Small intestine (tissue), 7 donors: ENCODE results near the gene ATG16L1. TPM values are rescaled to one million over a fixed set of nuclear protein-coding genes. Genes with fewer than 3 reads are reported as not detected.
A peak's percentile ranks its signal among the peaks of the same experiment; 100 is the strongest.

Source experiments
- DNase-seq, 2 donors: peaks; one replicate each; pipeline versions ENCODE4 v3.0.0 to v3.0.0-alpha.2; 2013
- FAIRE-seq: peaks from 2 replicates; lab custom pipeline; 2012; peaks lifted over from hg19 to GRCh38; lab: Jason Lieb, UNC
- H3K27ac ChIP-seq, 3 donors: one replicate each; pipeline ENCODE4 v1.5.1; 2013; ENCODE audit warnings: low read length in 2 of 3, mild to moderate bottlenecking in 2 of 3, control low read depth in 1 of 3, inconsistent platforms in 1 of 3, low read depth in 1 of 3, moderate library complexity in 1 of 3
- H3K27me3 ChIP-seq, 3 donors: one replicate each; pipeline ENCODE4 v1.6.1; 2013; ENCODE audit warnings: low read length in 3 of 3, inconsistent platforms in 1 of 3; ENCODE audit not compliant: control insufficient read depth in 3 of 3, insufficient read depth in 3 of 3
- H3K36me3 ChIP-seq, 3 donors: one replicate each; pipeline ENCODE4 v1.6.1; 2013; ENCODE audit warnings: low read length in 3 of 3, inconsistent platforms in 1 of 3, low read depth in 1 of 3, mild to moderate bottlenecking in 1 of 3, moderate library complexity in 1 of 3; ENCODE audit not compliant: control insufficient read depth in 3 of 3, insufficient read depth in 2 of 3
- H3K4me1 ChIP-seq, 3 donors: one replicate each; pipeline ENCODE4 v1.6.1; 2013; ENCODE audit warnings: low read length in 2 of 3, inconsistent platforms in 1 of 3, low read depth in 1 of 3, mild to moderate bottlenecking in 1 of 3, moderate library complexity in 1 of 3; ENCODE audit not compliant: control insufficient read depth in 3 of 3, insufficient read depth in 2 of 3
- H3K4me3 ChIP-seq, 3 donors: one replicate each; pipeline ENCODE4 v1.5.1; 2013; ENCODE audit warnings: low read length in 3 of 3, control low read depth in 1 of 3, inconsistent platforms in 1 of 3, low read depth in 1 of 3, mild to moderate bottlenecking in 1 of 3, moderate library complexity in 1 of 3
- H3K9me3 ChIP-seq, 2 donors: one replicate each; pipeline ENCODE4 v1.6.1; 2013; ENCODE audit warnings: low read depth in 1 of 2, low read length in 1 of 2; ENCODE audit not compliant: control insufficient read depth in 2 of 2, insufficient read depth in 1 of 2
- WGBS, 3 donors: extraction: QIAGEN DNeasy Blood & Tissue Kit; methylation state at CpG; one replicate each; pipeline ENCODE4 v1.1.7; 2013; 5-methylcytosine and 5-hydroxymethylcytosine counted together
- polyA plus RNA-seq, 4 donors: library from polyadenylated mRNA; stranded (reverse) in 3 of 4; unstranded in 1 of 4; fragments of 200-250 nt in 3 of 4; fragments of 120-200 nt in 1 of 4; gene quantifications; one replicate each; pipeline versions ENCODE4 v1.2.1 to v1.2.3, GENCODE V29; 2013
- donor health status: healthy with polysubstance abuse.
- donor health status: control.
- donor health status: control.
- donor health status: Bipolar disorder and iron deficiency.
- donor health status: healthy.

ATG16L1 gene
- polyA plus RNA-seq, 4 donors = 14.6 to 21.4 (median 17.5) TPM

DNA sequence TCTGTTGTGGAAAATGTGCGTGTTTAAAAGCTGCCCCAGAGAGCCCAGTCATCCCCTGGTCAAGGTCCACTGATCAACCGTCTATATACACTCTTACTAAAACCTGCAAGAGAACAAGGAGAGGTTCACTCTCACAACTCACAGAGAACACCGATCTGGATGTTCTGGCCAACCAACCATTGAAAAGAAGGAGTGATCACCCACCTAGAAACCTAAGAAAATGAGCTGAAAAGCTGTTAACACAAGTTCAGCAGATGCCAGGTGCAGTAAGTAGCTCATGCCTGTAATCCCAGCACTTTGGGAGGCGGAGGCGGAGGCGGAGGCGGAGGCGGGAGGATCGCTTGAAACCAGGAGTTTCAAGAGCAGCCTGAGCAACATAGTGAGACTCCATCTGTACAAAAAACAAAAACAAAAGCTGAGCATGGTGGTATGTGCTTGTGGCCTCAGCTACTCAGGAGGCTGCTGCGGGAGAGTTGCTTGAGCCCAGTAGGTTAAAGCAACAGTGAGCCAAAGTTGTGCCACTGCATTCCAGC lies 14.5 kb downstream of the ATG16L1 start:
- Histone ChIP-seq H3K4me1 (no peaks in the 10 kb centered on the region), H3K9me3 (no peaks in the 10 kb centered on the region), H3K4me3 (no peak overlapping the region), H3K36me3 (peaks cover 27 to 56% (median 37%) of the 10 kb centered on the region in 3 donors), H3K27ac (no peak overlapping the region), H3K27me3 (no peaks in the 10 kb centered on the region)
- 86 to 92% (median 90%) methylated on average over 10 of the region's 10 CpGs for WGBS, 3 donors
- FAIRE-seq (no peak), DNase-seq (no peak)

DNA sequence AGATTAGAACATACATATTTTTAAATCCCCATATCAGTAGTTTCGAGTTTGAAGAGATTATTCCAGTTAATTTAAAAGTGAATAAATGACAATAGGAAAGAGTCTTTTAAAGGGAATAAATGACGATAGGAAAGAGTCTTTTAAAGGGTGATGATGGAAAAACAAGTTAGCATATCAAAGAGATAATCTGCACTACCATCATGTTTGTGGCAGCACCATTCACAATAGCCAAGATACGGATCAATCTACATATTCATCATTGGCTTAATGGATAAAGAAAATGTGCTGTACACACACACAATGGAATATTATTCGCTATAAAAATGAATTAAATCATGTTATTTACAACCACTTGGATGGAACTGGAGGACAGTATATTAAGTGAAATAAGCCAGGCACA lies 15.0 kb downstream of the ATG16L1 start:
- H3K4me3 ChIP-seq = no peak overlapping the region
- peaks cover 26 to 61% (median 38%) of the 10 kb centered on the region in 3 donors for H3K36me3 ChIP-seq
- no peaks in the 10 kb centered on the region for H3K4me1 ChIP-seq
- 93 to 97% (median 96%) methylated on average over 4 of the region's 4 CpGs for WGBS, 3 donors
- no peaks in the 10 kb centered on the region for H3K9me3 ChIP-seq
- H3K27me3 ChIP-seq = no peaks in the 10 kb centered on the region
- FAIRE-seq (no peak), DNase-seq (no peak)
- no peak overlapping the region for H3K27ac ChIP-seq

DNA sequence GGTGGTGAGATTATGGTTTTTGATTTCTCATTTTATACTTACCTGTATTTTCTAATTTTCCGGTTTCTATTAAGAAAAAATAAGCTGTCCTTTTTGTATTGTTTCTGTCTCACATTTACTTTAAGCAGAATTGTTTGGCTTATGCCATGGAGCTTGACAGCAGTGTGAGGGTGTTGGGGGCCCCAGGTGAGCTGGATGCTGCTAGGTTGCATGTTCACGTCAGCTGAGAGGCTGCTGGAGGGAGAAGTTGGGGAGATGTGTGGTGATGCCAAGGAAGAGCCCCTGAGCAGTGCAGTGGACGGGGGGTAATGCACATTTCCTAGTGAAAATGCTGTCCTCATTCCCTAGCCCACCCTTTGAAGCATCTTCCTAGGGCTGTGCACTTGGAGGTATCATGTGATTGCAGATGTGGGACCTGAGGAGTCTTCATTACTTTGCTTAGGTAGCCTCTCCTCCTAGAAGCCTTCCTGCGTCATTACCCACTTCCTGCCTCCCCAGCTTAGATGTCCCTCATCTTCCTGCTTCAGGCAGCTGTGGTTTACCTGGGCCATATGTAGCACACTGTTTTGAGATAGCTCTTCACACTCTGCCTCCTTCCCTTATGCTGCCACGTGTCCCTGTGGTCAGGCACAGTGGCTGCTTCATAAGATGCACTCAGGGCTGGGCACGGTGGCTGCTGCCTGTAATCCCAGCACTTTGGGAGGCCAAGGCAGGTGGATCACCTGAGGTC lies 16.2 kb downstream of the ATG16L1 start:
- Histone ChIP-seq H3K9me3 (no peaks in the 10 kb centered on the region), H3K4me1 (no peaks in the 10 kb centered on the region), H3K4me3 (no peak overlapping the region), H3K27me3 (no peaks in the 10 kb centered on the region), H3K36me3 (peaks cover 19 to 54% (median 34%) of the 10 kb centered on the region in 3 donors), H3K27ac (peak overlapping the region in 2 of 3 donors; percentile 57 to 71)
- no peak for FAIRE-seq
- WGBS, 3 donors = 76 to 92% (median 80%) methylated on average over 6 of the region's 6 CpGs
- peak; percentile 11 to 76 for DNase-seq

DNA sequence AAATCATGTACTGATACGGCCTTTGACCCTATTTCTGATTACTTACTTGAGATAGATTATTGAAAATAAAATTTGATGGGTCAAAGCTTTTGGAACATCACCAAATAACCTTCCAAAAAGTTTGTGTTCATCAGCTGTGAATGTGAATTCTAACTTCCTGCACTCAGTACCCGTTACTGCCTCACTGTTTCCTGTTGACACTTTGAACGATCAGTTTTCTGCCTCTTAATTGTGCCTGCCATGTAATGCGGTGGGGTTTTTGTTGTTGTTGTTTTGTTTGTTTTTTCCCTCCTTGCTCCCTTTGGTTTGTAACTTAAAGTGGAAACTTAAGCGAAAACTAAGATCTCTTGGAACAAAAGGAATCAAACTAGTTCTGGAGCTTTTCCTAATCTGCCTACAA lies 18.9 kb downstream of the ATG16L1 start:
- Histone ChIP-seq H3K4me1 (no peaks in the 10 kb centered on the region), H3K27ac (no peak overlapping the region), H3K36me3 (peaks cover 20 to 50% (median 40%) of the 10 kb centered on the region in 3 donors), H3K27me3 (no peaks in the 10 kb centered on the region), H3K4me3 (no peak overlapping the region), H3K9me3 (no peaks in the 10 kb centered on the region)
- 60 to 72% (median 64%) methylated on average over 5 of the region's 5 CpGs for WGBS, 3 donors
- peak in 1 of 2 donors; percentile 29 for DNase-seq
- no peak for FAIRE-seq

DNA sequence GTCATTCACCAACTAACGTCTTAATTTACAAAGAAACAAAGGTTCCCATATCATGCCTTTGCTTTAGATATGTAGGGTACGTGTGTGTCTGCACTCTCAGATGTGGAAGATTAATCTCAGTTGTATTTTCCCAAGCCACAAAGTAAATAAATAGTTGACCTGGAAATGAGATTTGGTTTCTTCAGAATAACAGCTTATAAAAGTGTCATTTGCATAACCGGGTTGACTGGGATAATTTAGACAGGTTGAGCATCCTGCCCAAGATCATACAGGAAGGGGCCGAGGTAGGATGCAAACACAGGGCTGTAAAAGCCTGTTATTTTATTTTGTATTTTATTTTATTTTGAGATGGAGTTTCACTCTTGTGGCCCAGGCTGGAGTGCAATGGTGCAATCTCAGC lies 19.5 kb downstream of the ATG16L1 start:
- Histone ChIP-seq H3K9me3 (no peaks in the 10 kb centered on the region), H3K27me3 (no peaks in the 10 kb centered on the region), H3K36me3 (peaks cover 20 to 49% (median 45%) of the 10 kb centered on the region in 3 donors), H3K4me3 (no peak overlapping the region), H3K27ac (peak overlapping the region in 2 of 3 donors; percentile 32 to 51), H3K4me1 (no peaks in the 10 kb centered on the region)
- no peak for DNase-seq
- no peak for FAIRE-seq
- WGBS, 3 donors = 76 to 84% (median 80%) methylated on average over 4 of the region's 4 CpGs

DNA sequence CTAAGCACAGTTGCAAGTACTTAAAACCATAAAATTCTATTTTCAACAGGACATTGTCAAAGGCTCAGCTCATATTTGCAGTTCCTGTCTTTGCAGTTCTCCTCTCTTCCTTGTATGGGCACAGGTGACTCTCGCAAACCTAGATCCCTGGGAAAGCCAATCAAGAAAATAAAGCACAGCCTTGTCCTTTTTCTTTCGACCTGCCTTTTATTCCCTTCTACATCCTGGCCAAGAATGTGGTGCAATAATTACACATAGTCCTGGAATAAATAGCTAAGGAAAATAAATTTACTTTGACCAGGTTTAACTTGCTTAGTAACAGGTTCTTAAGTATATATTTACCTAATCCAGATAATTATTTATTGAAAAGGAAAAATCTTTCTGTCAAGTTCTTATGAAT lies 20.2 kb downstream of the ATG16L1 start:
- 67 to 86% (median 80%) methylated on average over 2 of the region's 2 CpGs for WGBS, 3 donors
- Histone ChIP-seq H3K4me1 (no peaks in the 10 kb centered on the region), H3K27me3 (no peaks in the 10 kb centered on the region), H3K9me3 (no peaks in the 10 kb centered on the region), H3K27ac (peak overlapping the region in 1 of 3 donors; percentile 18), H3K36me3 (peaks cover 18 to 49% (median 48%) of the 10 kb centered on the region in 3 donors), H3K4me3 (no peak overlapping the region)
- FAIRE-seq = no peak
- DNase-seq = no peak

DNA sequence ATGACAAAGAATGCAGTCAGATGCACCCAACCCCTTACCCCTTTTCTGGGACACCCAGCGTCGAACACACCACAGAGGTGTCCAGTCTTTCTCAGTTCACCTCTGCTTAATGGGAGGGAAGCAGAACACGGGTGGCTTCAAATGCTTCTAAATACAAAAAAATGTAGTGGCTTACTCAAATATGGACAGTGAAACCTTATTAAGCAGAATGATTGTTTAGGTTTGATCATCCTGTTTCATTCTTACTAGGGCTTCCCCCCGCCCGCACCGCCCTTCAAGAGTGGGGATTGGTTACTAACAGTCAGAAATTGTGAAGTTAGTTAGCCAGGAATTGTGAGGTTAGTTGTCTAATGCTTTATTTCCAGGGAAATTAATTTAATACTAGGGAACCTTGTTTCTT lies 21.6 kb downstream of the ATG16L1 start:
- H3K4me1 ChIP-seq = no peaks in the 10 kb centered on the region
- no peaks in the 10 kb centered on the region for H3K9me3 ChIP-seq
- no peak overlapping the region for H3K4me3 ChIP-seq
- FAIRE-seq = no peak
- H3K27me3 ChIP-seq = no peaks in the 10 kb centered on the region
- H3K27ac ChIP-seq = no peak overlapping the region
- no peak for DNase-seq
- 71 to 84% (median 84%) methylated on average over 6 of the region's 6 CpGs for WGBS, 3 donors
- H3K36me3 ChIP-seq = peaks cover 20 to 51% (median 42%) of the 10 kb centered on the region in 3 donors

DNA sequence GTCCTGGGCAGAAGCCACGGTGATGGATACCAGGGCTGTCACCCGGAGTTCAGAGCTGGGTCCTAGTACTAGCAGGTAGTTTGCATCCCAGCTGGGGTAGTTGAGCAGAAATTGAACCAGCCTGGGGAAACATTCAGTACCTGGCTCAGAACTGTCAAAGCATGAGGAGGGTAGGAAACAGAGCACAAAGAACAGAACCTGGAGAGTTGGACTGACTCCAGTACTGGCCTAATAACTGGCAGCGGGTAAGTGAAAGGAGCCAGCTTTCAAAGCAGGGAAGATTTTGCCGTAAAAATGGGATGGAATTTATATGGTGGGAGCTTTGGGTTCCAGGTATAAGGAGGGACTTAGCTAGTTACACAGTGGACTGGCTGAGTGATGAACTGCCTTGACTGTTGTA lies 23.8 kb downstream of the ATG16L1 start:
- FAIRE-seq (no peak), DNase-seq (no peak)
- no peaks in the 10 kb centered on the region for H3K9me3 ChIP-seq
- 91 to 93% (median 91%) methylated on average over 4 of the region's 4 CpGs for WGBS, 3 donors
- no peaks in the 10 kb centered on the region for H3K4me1 ChIP-seq
- no peak overlapping the region for H3K4me3 ChIP-seq
- peaks cover 23 to 51% (median 43%) of the 10 kb centered on the region in 3 donors for H3K36me3 ChIP-seq
- H3K27me3 ChIP-seq = no peaks in the 10 kb centered on the region
- no peak overlapping the region for H3K27ac ChIP-seq
